ENCODE results near the gene ITGB4.

GRCh38 chr17:75750661-75751423, 29.6 kb downstream of the ITGB4 start:
- TF ChIP-seq CTCF (IDR thresholded peaks at IDR 0.05 in 4 of 5, conservative IDR thresholded peaks at IDR 0.05 in 1 of 5): no peak
- no peak for TF ChIP-seq POLR2A (IDR thresholded peaks at IDR 0.05)

All from gastrocnemius medialis (tissue), 4 donors.